ENCODE measurements around the gene IARS2. TPM values are rescaled to one million over a fixed set of nuclear protein-coding genes. Genes with fewer than 3 reads are reported as not detected.
"Not testable (repeated sequence)": the region's sequence is repeated elsewhere in the genome, so short reads cannot be mapped to it uniquely, and the experiment has no call there.

Gene IARS2
- total and polyA plus RNA-seq, 7 donors: 21.3 to 57.1 (median 46.3) TPM

DNA sequence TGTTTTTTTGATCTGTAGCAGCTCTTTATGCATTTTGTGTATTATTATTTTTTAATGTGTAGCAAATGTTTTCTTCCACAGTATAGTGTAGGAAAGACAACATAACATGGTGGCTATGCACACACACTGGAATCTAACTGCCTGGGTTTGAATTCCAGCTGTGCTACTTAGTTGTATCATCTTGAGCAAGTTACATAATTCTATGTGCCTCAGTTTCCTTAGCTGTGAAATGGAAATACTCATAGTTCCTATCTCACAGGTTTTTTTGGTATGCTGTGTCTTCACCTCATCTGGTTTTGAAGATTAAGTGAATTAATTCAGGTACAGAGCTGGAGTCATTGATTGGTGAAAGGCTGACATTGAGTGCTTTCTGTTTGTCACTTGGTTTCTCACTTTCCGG, 1.2 kb upstream of the IARS2 start:
- no peaks in the 10 kb centered on the region for H3K27me3 ChIP-seq
- intact Hi-C loops (cut with DNase I): loop anchor here (5.0 kb wide), 2 partner anchors 45 to 435 kb away; partner anchors contain the start of genes EPRS1 and MARK1
- no peak overlapping the region for H3K4me3 ChIP-seq
- H3K4me1 ChIP-seq: peaks cover 6 to 27% (median 18%) of the 10 kb centered on the region in 4 donors
- no peak for TF ChIP-seq POLR2AphosphoS5 (IDR thresholded peaks at IDR 0.05)
- no peak for TF ChIP-seq EP300 (IDR thresholded peaks at IDR 0.05)
- TF ChIP-seq POLR2A (IDR thresholded peaks at IDR 0.05): no peak
- TF ChIP-seq, protein P1, sequence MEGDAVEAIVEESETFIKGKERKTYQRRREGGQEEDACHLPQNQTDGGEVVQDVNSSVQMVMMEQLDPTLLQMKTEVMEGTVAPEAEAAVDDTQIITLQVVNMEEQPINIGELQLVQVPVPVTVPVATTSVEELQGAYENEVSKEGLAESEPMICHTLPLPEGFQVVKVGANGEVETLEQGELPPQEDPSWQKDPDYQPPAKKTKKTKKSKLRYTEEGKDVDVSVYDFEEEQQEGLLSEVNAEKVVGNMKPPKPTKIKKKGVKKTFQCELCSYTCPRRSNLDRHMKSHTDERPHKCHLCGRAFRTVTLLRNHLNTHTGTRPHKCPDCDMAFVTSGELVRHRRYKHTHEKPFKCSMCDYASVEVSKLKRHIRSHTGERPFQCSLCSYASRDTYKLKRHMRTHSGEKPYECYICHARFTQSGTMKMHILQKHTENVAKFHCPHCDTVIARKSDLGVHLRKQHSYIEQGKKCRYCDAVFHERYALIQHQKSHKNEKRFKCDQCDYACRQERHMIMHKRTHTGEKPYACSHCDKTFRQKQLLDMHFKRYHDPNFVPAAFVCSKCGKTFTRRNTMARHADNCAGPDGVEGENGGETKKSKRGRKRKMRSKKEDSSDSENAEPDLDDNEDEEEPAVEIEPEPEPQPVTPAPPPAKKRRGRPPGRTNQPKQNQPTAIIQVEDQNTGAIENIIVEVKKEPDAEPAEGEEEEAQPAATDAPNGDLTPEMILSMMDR (IDR thresholded peaks at IDR 0.05): no peak
- DNase-seq: no peak
- H3K27ac ChIP-seq: no peak overlapping the region
- peaks cover 0 to 17% (median 4%) of the 10 kb centered on the region in 4 donors for H3K36me3 ChIP-seq
- no peaks in the 10 kb centered on the region for H3K9me3 ChIP-seq
- 97 to 98% methylated on average over 1 of the region's 1 CpG for WGBS, 2 donors

DNA sequence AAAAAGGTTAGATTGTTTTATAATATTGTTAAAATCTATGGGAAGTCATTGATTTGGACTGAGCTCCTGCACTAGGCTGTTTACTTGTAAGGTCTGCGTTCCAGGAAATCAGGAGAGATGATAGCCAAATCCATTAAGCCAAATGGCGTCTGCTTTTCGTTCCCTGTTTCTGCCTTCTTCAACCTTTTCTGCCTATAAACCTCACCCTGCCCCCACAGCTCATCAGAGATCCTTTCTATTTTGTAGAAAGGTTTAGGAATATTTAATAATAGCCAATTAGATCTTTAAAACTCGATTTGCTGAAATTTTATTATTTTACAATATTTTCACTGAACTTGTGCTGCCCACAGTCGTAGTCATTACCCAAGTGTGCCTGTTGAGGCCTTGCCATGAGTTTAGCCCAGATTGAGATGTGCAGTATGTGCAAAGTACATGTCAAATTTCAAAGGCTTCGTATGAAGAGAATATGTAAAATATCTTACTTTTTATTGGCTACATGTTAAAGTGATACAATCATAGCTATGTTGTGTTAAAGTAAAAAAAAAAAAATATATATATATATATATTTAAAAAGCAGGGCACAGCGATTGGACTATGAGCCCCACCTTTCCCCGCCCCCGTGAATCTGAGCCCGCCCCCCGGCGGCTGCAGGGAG, 444 bp upstream of the IARS2 start:
- Histone ChIP-seq H3K4me1 (peaks cover 6 to 27% (median 18%) of the 10 kb centered on the region in 4 donors), H3K9me3 (no peaks in the 10 kb centered on the region), H3K4me3 (peak overlapping the region; percentile 89 to 98 (median 96)), H3K27ac (peak overlapping the region; percentile 86 to 91 (median 88)), H3K27me3 (no peaks in the 10 kb centered on the region), H3K36me3 (peaks cover 0 to 25% (median 6%) of the 10 kb centered on the region in 4 donors)
- TF ChIP-seq, protein P1 (IDR thresholded peaks at IDR 0.05): no peak
- TF ChIP-seq POLR2A (IDR thresholded peaks at IDR 0.05) (no peak), POLR2AphosphoS5 (IDR thresholded peaks at IDR 0.05) (no peak), EP300 (IDR thresholded peaks at IDR 0.05) (no peak)
- intact Hi-C loops (cut with DNase I): loop anchor here (5.0 kb wide), 2 partner anchors 46 to 434 kb away; partner anchors contain the start of genes EPRS1 and MARK1
- DNase-seq: no peak
- 23 to 31% methylated on average over 12 of the region's 12 CpGs for WGBS, 2 donors

DNA sequence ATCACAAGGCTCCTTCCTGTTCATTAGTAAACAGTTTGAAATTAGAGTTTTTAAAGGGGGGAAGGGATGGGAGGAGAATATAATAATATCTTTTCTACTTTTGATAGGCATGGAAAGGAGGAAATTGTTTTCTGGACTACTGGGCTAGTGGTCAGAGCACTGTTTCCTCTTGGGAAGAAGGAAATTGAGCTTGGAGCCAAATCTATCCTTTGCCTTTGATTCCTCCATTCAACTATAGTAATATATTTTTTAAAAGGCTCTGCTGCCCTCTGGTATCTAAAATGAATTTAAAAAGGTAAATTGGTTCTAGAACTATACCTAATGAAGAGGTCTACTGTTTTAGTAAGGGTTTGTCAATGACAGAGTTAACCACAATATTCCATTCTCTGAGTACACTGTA, 5.9 kb downstream of the IARS2 start:
- Histone ChIP-seq H3K4me3 (no peak overlapping the region), H3K9me3 (no peaks in the 10 kb centered on the region), H3K27me3 (no peaks in the 10 kb centered on the region), H3K4me1 (peaks cover 0 to 13% (median 10%) of the 10 kb centered on the region in 4 donors), H3K36me3 (peaks cover 0 to 86% (median 35%) of the 10 kb centered on the region in 4 donors), H3K27ac (no peak overlapping the region)
- TF ChIP-seq EP300 (IDR thresholded peaks at IDR 0.05) (no peak), POLR2AphosphoS5 (IDR thresholded peaks at IDR 0.05) (no peak), POLR2A (IDR thresholded peaks at IDR 0.05) (no peak)
- TF ChIP-seq, protein P1 (IDR thresholded peaks at IDR 0.05): no peak
- intact Hi-C loops (cut with DNase I): no loop called here
- no peak for DNase-seq

DNA sequence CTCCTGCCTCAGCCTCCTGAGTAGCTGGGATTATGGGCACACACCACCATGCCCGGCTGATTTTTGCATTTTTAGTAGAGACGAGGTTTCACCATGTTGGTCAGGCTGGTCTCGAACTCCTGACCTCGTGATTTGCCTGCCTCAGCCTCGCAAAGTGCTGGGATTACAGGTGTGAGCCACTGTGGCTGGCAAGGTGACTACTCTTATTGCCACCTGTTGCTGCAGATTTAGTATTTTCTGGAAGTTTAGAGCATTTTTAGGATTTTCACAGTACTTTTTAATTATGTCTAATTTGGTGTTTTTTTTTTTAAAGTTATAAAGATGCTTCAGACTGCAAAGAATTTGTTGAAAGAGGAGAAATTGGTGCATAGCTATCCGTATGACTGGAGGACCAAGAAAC, 16.5 kb downstream of the IARS2 start:
- H3K4me1 ChIP-seq; intact Hi-C loops (cut with DNase I); H3K9me3 ChIP-seq; H3K27ac ChIP-seq; DNase-seq; H3K4me3 ChIP-seq; H3K27me3 ChIP-seq: not testable (repeated sequence)
- 92 to 94% methylated on average over 6 of the region's 6 CpGs for WGBS, 2 donors
- H3K36me3 ChIP-seq: peaks cover 9 to 95% (median 38%) of the 10 kb centered on the region in 4 donors

DNA sequence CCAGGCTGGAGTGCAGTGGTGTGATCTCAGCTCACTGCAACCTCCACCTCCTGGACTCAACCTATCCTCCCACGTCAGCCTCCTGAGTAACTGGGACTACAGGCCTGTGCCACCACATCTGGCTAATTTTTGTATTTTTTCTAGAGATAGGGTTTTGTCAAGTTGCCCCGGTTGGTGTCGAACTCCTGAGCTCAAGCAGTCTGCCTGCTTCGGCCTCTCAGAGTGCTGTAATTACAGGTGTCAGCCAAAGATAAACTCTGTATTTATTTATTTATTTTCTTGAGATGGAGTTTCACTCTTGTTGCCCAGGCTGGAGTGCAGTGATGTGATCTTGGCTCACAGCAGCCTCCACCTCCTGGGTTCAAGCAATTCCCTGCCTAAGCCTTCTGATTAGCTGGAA, 18.7 kb downstream of the IARS2 start:
- 97 to 98% methylated on average over 4 of the region's 4 CpGs for WGBS, 2 donors
- H3K36me3 ChIP-seq: peaks cover 0 to 88% (median 24%) of the 10 kb centered on the region in 4 donors
- H3K4me1 ChIP-seq; DNase-seq; H3K4me3 ChIP-seq; H3K27me3 ChIP-seq; H3K27ac ChIP-seq; H3K9me3 ChIP-seq; intact Hi-C loops (cut with DNase I): not testable (repeated sequence)
